ENCODE measurements around the gene USP54. TPM values are rescaled to one million over a fixed set of nuclear protein-coding genes. Genes with fewer than 3 reads are reported as not detected.

USP54 gene
- total and polyA plus RNA-seq, 9 of the 15 experiments (the other 6 are each of a cell fraction or from before 2014, with no cell fraction given), result 3.8 to 40.1 (median 16.9) TPM

- TF ChIP-seq THAP12 (CRISPR knock-in tag; IDR thresholded peaks at IDR 0.05) (peak; percentile 43; the same call in 1 of the 2 replicates), HDAC2 (IDR thresholded peaks at IDR 0.05) (peak; percentile 92), NEUROD1 (IDR thresholded peaks at IDR 0.05; ENCODE audit: borderline replicate concordance, low read depth, low read length, partially characterized antibody) (peak; percentile 99), RBFOX2 (IDR thresholded peaks at IDR 0.05; ENCODE audit: low read depth, low read length) (peak; percentile 94), ZBTB40 (IDR thresholded peaks at IDR 0.05) (0 out of 2 replicates have a peak, but pooled peaks have one; percentile 41), ZBTB40 (CRISPR knock-in tag; IDR thresholded peaks at IDR 0.05) (no peak), KLF16 (IDR thresholded peaks at IDR 0.05) (no peak), PML (IDR thresholded peaks at IDR 0.05; ENCODE audit: low read length) (peak; percentile 88), NFE2 (IDR thresholded peaks at IDR 0.05; ENCODE audit: low read depth) (peak; percentile 37; the same call in 1 of the 2 replicates), FOXK2 (conservative IDR thresholded peaks at IDR 0.05 in 1 of 2, IDR thresholded peaks at IDR 0.05 in 1 of 2; ENCODE audit: low read depth in 2 of 2) (peak; percentile 52 to 86)
- TF ChIP-seq, protein P1, sequence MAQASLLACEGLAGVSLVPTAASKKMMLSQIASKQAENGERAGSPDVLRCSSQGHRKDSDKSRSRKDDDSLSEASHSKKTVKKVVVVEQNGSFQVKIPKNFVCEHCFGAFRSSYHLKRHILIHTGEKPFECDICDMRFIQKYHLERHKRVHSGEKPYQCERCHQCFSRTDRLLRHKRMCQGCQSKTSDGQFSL (CRISPR knock-in tag; IDR thresholded peaks at IDR 0.05), result 0 out of 2 replicates have a peak, but pooled peaks have one; percentile 3
- TF ChIP-seq, protein P1 (tag; IDR thresholded peaks at IDR 0.05), result no peak
- TF ChIP-seq, protein P2, sequence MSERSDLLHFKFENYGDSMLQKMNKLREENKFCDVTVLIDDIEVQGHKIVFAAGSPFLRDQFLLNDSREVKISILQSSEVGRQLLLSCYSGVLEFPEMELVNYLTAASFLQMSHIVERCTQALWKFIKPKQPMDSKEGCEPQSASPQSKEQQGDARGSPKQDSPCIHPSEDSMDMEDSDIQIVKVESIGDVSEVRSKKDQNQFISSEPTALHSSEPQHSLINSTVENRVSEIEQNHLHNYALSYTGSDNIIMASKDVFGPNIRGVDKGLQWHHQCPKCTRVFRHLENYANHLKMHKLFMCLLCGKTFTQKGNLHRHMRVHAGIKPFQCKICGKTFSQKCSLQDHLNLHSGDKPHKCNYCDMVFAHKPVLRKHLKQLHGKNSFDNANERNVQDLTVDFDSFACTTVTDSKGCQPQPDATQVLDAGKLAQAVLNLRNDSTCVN (CRISPR knock-in tag; IDR thresholded peaks at IDR 0.05), result peak; percentile 47; the same call in 1 of the 2 replicates
Measured at GRCh38 chr10:73625884-73626752, 35.0 kb upstream of the USP54 start (continued).

All from K562 (cell line).